K562 (cell line): ENCODE measurements around the gene RPL28. TPM values are rescaled to one million over a fixed set of nuclear protein-coding genes. Genes with fewer than 3 reads are reported as not detected.

Source experiments
- ELF4 ChIP-seq: fragments of 450-650 bp; formaldehyde crosslinking; IDR thresholded peaks from 2 replicates; pipeline ENCODE4 v1.4.0; 2022; ENCODE audit warnings: missing genetic modification characterization
- POLR2G ChIP-seq: fragments of 200-400 bp; formaldehyde crosslinking; IDR thresholded peaks from 2 replicates; pipeline ENCODE4 v1.6.1; 2017; ENCODE audit warnings: low read depth, mild to moderate bottlenecking, antibody characterized with exemption, low read length, moderate library complexity
- RBFOX2 ChIP-seq: fragments of 200-400 bp; formaldehyde crosslinking; IDR thresholded peaks from 2 replicates; pipeline ENCODE4 v1.6.1; 2017; ENCODE audit warnings: low read depth, mild to moderate bottlenecking, low read length, moderate library complexity
- ZFX ChIP-seq: sonication (generic); formaldehyde crosslinking; IDR thresholded peaks from 2 replicates; pipeline ENCODE4 v1.8.0; 2022; ENCODE audit warnings: mild to moderate bottlenecking, missing genetic modification reagents, moderate library complexity
- ZNF175 ChIP-seq: fragments of 200-800 bp; sonication (Bioruptor generic); IDR thresholded peaks from 2 replicates; pipeline ENCODE4 v1.6.1; 2016; ENCODE audit warnings: low read depth, mild to moderate bottlenecking, missing genetic modification characterization, missing compliant biosample characterization
- ZNF644 ChIP-seq: fragments of 200-800 bp; sonication (Bioruptor generic); IDR thresholded peaks from 2 replicates; pipeline ENCODE4 v1.6.1; 2016; ENCODE audit warnings: low read depth, missing genetic modification characterization, missing compliant biosample characterization
- polyA plus RNA-seq, 8 experiments: library from polyadenylated mRNA; depleted of rRNA in 4 of 8; stranded (reverse) in 5 of 8; unstranded in 3 of 8; fragments of >200 nt; fragmentation: Nextera tagmentation in 2 of 8; fragmentation: Illumina TruSeq in 1 of 8; extraction: Ambion mirVana in 2 of 8; extraction: Trizol in 1 of 8; gene quantifications; 2 replicates each; pipeline versions ENCODE4 v1.2.1 to v1.2.3, GENCODE V29; 2011 to 2014; ENCODE audit warnings: inconsistent platforms in 1 of 8, missing spikeins in 1 of 8
- total RNA-seq, 7 experiments: library from RNA; depleted of rRNA in 6 of 7; stranded (reverse); fragments of >200 nt in 6 of 7; fragmentation: Illumina TruSeq in 2 of 7; extraction: Trizol in 2 of 7; gene quantifications; 2 replicates each; pipeline versions ENCODE4 v1.2.1 to v1.2.3, GENCODE V29; 2011 to 2021; ENCODE audit warnings: low replicate concordance in 1 of 7
- TF ChIP-seq, protein P1 (sequence below): fragments of 250-450 bp; sonication (Bioruptor Pico); IDR thresholded peaks from 2 replicates; pipeline ENCODE4 v1.9.0; 2021; ENCODE audit warnings: mild to moderate bottlenecking, inconsistent platforms
- TF ChIP-seq, protein P2 (sequence below): fragments of 200-800 bp; sonication (Bioruptor generic); IDR thresholded peaks from 2 replicates; pipeline ENCODE4 v1.6.1; 2017; ENCODE audit warnings: missing genetic modification characterization, missing compliant biosample characterization
- TF ChIP-seq, protein P3 (sequence below): fragments of 450-650 bp; IDR thresholded peaks from 2 replicates; pipeline ENCODE4 v1.6.1; 2016; ENCODE audit warnings: mild to moderate bottlenecking, moderate library complexity

RPL28 gene
- total and polyA plus RNA-seq, 9 of the 15 experiments (the other 6 are each of a cell fraction or from before 2014, with no cell fraction given): 124 to 3,106 (median 622) TPM

DNA sequence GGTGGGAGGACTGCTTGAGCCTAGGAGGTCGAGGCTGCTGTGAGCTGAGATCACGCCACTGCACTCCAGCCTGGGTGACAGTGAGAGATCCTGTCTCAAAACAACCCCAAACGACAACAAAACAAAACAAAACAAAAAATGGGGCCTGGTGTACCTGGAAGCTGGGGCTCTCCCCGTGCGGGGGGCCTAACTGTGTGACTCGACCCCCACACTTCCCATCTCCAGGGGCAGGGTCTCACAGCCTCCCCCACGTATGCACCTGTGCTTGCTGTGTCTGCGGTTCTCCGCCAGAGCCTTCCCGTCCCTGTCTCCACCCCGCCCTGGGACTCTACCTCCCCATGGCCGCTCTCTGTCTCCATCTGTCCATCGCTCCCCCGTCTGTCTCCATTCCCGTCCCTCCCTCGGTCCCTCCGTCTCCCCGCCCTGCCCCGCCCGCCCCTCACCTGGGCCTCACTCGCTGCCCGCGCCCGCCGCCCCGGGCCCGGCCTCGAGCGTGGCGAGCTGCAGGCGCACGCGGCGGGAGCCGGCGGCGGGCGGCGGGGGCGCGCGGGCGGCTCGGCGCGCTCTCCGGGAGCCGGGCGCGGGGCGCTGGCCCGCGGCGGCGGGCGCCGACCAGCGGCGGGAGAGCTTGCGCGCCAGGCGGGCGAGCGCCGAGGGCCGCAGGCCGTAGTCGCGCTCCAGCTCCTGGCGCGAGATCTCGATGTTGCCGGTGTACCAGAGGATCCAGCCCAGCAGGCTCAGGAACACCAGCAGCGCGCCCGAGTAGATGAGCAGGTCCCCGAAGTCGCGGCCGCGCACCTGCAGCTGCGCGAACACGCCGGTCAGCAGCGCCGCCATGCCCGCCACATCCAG, 2.2 kb upstream of the RPL28 start (continued):
- TF ChIP-seq ZFX (CRISPR knock-in tag) (peak; percentile 63), RBFOX2 (peak; percentile 69), ZNF644 (tag) (peak; percentile 53; the same call in 1 of the 2 replicates), ELF4 (CRISPR knock-in tag) (peak; percentile 36; the same call in 1 of the 2 replicates), ZNF175 (CRISPR knock-in tag) (0 out of 2 replicates have a peak, but pooled peaks have one; percentile 18), POLR2G (peak; percentile 83)
- TF ChIP-seq, protein P1, sequence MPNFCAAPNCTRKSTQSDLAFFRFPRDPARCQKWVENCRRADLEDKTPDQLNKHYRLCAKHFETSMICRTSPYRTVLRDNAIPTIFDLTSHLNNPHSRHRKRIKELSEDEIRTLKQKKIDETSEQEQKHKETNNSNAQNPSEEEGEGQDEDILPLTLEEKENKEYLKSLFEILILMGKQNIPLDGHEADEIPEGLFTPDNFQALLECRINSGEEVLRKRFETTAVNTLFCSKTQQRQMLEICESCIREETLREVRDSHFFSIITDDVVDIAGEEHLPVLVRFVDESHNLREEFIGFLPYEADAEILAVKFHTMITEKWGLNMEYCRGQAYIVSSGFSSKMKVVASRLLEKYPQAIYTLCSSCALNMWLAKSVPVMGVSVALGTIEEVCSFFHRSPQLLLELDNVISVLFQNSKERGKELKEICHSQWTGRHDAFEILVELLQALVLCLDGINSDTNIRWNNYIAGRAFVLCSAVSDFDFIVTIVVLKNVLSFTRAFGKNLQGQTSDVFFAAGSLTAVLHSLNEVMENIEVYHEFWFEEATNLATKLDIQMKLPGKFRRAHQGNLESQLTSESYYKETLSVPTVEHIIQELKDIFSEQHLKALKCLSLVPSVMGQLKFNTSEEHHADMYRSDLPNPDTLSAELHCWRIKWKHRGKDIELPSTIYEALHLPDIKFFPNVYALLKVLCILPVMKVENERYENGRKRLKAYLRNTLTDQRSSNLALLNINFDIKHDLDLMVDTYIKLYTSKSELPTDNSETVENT (CRISPR knock-in tag): peak; percentile 50; the same call in 1 of the 2 replicates
- TF ChIP-seq, protein P2, sequence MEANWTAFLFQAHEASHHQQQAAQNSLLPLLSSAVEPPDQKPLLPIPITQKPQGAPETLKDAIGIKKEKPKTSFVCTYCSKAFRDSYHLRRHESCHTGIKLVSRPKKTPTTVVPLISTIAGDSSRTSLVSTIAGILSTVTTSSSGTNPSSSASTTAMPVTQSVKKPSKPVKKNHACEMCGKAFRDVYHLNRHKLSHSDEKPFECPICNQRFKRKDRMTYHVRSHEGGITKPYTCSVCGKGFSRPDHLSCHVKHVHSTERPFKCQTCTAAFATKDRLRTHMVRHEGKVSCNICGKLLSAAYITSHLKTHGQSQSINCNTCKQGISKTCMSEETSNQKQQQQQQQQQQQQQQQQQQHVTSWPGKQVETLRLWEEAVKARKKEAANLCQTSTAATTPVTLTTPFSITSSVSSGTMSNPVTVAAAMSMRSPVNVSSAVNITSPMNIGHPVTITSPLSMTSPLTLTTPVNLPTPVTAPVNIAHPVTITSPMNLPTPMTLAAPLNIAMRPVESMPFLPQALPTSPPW (CRISPR knock-in tag): peak; percentile 60; the same call in 1 of the 2 replicates
- TF ChIP-seq, protein P3, sequence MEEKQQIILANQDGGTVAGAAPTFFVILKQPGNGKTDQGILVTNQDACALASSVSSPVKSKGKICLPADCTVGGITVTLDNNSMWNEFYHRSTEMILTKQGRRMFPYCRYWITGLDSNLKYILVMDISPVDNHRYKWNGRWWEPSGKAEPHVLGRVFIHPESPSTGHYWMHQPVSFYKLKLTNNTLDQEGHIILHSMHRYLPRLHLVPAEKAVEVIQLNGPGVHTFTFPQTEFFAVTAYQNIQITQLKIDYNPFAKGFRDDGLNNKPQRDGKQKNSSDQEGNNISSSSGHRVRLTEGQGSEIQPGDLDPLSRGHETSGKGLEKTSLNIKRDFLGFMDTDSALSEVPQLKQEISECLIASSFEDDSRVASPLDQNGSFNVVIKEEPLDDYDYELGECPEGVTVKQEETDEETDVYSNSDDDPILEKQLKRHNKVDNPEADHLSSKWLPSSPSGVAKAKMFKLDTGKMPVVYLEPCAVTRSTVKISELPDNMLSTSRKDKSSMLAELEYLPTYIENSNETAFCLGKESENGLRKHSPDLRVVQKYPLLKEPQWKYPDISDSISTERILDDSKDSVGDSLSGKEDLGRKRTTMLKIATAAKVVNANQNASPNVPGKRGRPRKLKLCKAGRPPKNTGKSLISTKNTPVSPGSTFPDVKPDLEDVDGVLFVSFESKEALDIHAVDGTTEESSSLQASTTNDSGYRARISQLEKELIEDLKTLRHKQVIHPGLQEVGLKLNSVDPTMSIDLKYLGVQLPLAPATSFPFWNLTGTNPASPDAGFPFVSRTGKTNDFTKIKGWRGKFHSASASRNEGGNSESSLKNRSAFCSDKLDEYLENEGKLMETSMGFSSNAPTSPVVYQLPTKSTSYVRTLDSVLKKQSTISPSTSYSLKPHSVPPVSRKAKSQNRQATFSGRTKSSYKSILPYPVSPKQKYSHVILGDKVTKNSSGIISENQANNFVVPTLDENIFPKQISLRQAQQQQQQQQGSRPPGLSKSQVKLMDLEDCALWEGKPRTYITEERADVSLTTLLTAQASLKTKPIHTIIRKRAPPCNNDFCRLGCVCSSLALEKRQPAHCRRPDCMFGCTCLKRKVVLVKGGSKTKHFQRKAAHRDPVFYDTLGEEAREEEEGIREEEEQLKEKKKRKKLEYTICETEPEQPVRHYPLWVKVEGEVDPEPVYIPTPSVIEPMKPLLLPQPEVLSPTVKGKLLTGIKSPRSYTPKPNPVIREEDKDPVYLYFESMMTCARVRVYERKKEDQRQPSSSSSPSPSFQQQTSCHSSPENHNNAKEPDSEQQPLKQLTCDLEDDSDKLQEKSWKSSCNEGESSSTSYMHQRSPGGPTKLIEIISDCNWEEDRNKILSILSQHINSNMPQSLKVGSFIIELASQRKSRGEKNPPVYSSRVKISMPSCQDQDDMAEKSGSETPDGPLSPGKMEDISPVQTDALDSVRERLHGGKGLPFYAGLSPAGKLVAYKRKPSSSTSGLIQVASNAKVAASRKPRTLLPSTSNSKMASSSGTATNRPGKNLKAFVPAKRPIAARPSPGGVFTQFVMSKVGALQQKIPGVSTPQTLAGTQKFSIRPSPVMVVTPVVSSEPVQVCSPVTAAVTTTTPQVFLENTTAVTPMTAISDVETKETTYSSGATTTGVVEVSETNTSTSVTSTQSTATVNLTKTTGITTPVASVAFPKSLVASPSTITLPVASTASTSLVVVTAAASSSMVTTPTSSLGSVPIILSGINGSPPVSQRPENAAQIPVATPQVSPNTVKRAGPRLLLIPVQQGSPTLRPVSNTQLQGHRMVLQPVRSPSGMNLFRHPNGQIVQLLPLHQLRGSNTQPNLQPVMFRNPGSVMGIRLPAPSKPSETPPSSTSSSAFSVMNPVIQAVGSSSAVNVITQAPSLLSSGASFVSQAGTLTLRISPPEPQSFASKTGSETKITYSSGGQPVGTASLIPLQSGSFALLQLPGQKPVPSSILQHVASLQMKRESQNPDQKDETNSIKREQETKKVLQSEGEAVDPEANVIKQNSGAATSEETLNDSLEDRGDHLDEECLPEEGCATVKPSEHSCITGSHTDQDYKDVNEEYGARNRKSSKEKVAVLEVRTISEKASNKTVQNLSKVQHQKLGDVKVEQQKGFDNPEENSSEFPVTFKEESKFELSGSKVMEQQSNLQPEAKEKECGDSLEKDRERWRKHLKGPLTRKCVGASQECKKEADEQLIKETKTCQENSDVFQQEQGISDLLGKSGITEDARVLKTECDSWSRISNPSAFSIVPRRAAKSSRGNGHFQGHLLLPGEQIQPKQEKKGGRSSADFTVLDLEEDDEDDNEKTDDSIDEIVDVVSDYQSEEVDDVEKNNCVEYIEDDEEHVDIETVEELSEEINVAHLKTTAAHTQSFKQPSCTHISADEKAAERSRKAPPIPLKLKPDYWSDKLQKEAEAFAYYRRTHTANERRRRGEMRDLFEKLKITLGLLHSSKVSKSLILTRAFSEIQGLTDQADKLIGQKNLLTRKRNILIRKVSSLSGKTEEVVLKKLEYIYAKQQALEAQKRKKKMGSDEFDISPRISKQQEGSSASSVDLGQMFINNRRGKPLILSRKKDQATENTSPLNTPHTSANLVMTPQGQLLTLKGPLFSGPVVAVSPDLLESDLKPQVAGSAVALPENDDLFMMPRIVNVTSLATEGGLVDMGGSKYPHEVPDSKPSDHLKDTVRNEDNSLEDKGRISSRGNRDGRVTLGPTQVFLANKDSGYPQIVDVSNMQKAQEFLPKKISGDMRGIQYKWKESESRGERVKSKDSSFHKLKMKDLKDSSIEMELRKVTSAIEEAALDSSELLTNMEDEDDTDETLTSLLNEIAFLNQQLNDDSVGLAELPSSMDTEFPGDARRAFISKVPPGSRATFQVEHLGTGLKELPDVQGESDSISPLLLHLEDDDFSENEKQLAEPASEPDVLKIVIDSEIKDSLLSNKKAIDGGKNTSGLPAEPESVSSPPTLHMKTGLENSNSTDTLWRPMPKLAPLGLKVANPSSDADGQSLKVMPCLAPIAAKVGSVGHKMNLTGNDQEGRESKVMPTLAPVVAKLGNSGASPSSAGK: peak; percentile 63
